NCI-H2107 treated with DMSO at 0.1 percent for 48 hours (cell line): Measurements from ENCODE around the gene KISS1R.
"Not testable (repeated sequence)": the region's sequence is repeated elsewhere in the genome, so short reads cannot be mapped to it uniquely, and the experiment has no call there.

Experiments used
- DNase-seq: peaks from one replicate; lab custom pipeline; 2025; ENCODE audit not compliant: unreplicated experiment; lab: John Stamatoyannopoulos, UW

KISS1R gene

GRCh38 chr19:952049-952679 is 35.0 kb downstream of the KISS1R start:
- no peak for DNase-seq

- DNase-seq: no peak
Observed at GRCh38 chr19:952680-953444, 35.7 kb downstream of the KISS1R start.

- no peak for DNase-seq
Observed at GRCh38 chr19:953445-954271, 36.5 kb downstream of the KISS1R start.

- no peak for DNase-seq
Observed at GRCh38 chr19:954272-954671, 37.1 kb downstream of the KISS1R start.

GRCh38 chr19:954672-955494 is 37.8 kb downstream of the KISS1R start:
- no peak for DNase-seq

GRCh38 chr19:955803-956765 is 39.0 kb downstream of the KISS1R start:
- DNase-seq: no peak

- DNase-seq: no peak
Observed at GRCh38 chr19:956766-957440, 39.8 kb downstream of the KISS1R start.

- DNase-seq: not testable (repeated sequence)
Observed at GRCh38 chr19:957578-957977, 40.4 kb downstream of the KISS1R start.

GRCh38 chr19:958967-959855 is 42.1 kb downstream of the KISS1R start:
- DNase-seq: no peak

GRCh38 chr19:960020-960419 is 42.9 kb downstream of the KISS1R start:
- DNase-seq: no peak

- no peak for DNase-seq
Observed at GRCh38 chr19:960601-960938, 43.4 kb downstream of the KISS1R start.

GRCh38 chr19:961866-962620 is 44.9 kb downstream of the KISS1R start:
- DNase-seq: no peak

GRCh38 chr19:962683-963400 is 45.7 kb downstream of the KISS1R start:
- no peak for DNase-seq

GRCh38 chr19:963486-963951 is 46.4 kb downstream of the KISS1R start:
- no peak for DNase-seq

GRCh38 chr19:964116-964520 is 47.0 kb downstream of the KISS1R start:
- no peak for DNase-seq

- no peak for DNase-seq
Observed at GRCh38 chr19:964761-965694, 47.9 kb downstream of the KISS1R start.
